K562 (cell line): ENCODE measurements around the gene ING1. TPM values are rescaled to one million over a fixed set of nuclear protein-coding genes. Genes with fewer than 3 reads are reported as not detected.

Experiments used
- ATAC-seq: fragments of 200-7000 bp; cut with Tn5 transposase; 3 replicates; pipeline ENCODE4 v1.9.1; 2020; ENCODE audit warnings: moderate library complexity
- BruUV-seq: library from RNA; stranded (reverse); fragments of 400-500 nt; replicated peaks from 2 replicates; lab custom pipeline; 2021; lab: Mats Ljungman, UMichigan
- CTCF ChIA-PET: fragments of 300-600 bp; formaldehyde crosslinking; extraction: SDS; loops from one replicate; lab custom pipeline; 2021; ENCODE audit warnings: low intra/inter-chr PET ratio; lab: Yijun Ruan, JAX
- POLR2A ChIA-PET: fragments of 300-600, 350-650 bp; sonication (Branson Sonifier 250); formaldehyde crosslinking; extraction: SDS; loops from one replicate; lab custom pipeline; 2021; ENCODE audit warnings: antibody characterized with exemption, inconsistent platforms; lab: Yijun Ruan, JAX
- DNase-seq, 4 experiments: peaks; one replicate each; pipeline versions ENCODE4 v3.0.0 to v3.0.0-alpha.2; 2011 to 2018; ENCODE audit warnings: low spot score in 3 of 4, mixed read lengths in 3 of 4; ENCODE audit errors: extremely low read depth in 1 of 4
- FAIRE-seq: peaks from 2 replicates; lab custom pipeline; 2011; peaks lifted over from hg19 to GRCh38; lab: Jason Lieb, UNC
- H2AFZ ChIP-seq: 2 replicates; pipeline ENCODE4 v1.6.0; 2011; ENCODE audit warnings: low read depth, low read length, control low read depth, inconsistent platforms
- H3K27ac ChIP-seq: fragments of 200-600 bp; 3 replicates; pipeline ENCODE4 v1.8.0; 2011; ENCODE audit warnings: low read depth, mild to moderate bottlenecking, control low read depth, inconsistent platforms, low read length, moderate library complexity, mixed read lengths; ENCODE audit errors: extremely low read depth
- H3K27me3 ChIP-seq, 2 experiments: fragments of 300-600 bp in 1 of 2; 2 replicates in 1 of 2; 3 replicates in 1 of 2; pipeline versions ENCODE4 v1.6.0 to v1.8.0; 2011; ENCODE audit warnings: inconsistent platforms in 2 of 2, low read length in 2 of 2, mild to moderate bottlenecking in 1 of 2, mixed read lengths in 1 of 2, moderate library complexity in 1 of 2; ENCODE audit not compliant: control insufficient read depth in 2 of 2, insufficient read depth in 2 of 2
- H3K36me3 ChIP-seq: fragments of 300-600 bp; 3 replicates; pipeline ENCODE4 v1.8.0; 2011; ENCODE audit warnings: mild to moderate bottlenecking, low read length, inconsistent platforms; ENCODE audit not compliant: control insufficient read depth, insufficient read depth
- H3K4me1 ChIP-seq, 2 experiments: fragments of 200-600 bp in 1 of 2; replicated peaks in 1 of 2; 2 replicates in 1 of 2; 3 replicates in 1 of 2; pipeline versions ENCODE4 v1.5.1 to v1.8.0; 2011; ENCODE audit warnings: inconsistent platforms in 2 of 2, low read length in 2 of 2, mild to moderate bottlenecking in 1 of 2, mixed read lengths in 1 of 2, moderate library complexity in 1 of 2; ENCODE audit not compliant: control insufficient read depth in 2 of 2, insufficient read depth in 2 of 2
- H3K4me2 ChIP-seq: 2 replicates; pipeline ENCODE4 v1.6.1; 2011; ENCODE audit warnings: low read length, control low read depth, inconsistent platforms, mixed read lengths; ENCODE audit not compliant: insufficient read depth
- H3K4me3 ChIP-seq: fragments of 200-600 bp; sonication (generic), shearing (Covaris generic); 2 replicates; pipeline ENCODE4 v1.5.1; 2016; ENCODE audit warnings: control low read depth, inconsistent platforms
- H3K79me2 ChIP-seq: fragments of 200-600 bp; 3 replicates; pipeline ENCODE4 v1.8.0; 2011; ENCODE audit warnings: low read length, inconsistent platforms; ENCODE audit not compliant: control insufficient read depth, insufficient read depth
- H3K9ac ChIP-seq, 2 experiments: 2 replicates each; pipeline versions ENCODE4 v1.6.0 to v1.6.1; 2011; ENCODE audit warnings: low read depth in 2 of 2, low read length in 2 of 2, control low read depth in 1 of 2, inconsistent platforms in 1 of 2, mild to moderate bottlenecking in 1 of 2, mixed read lengths in 1 of 2; ENCODE audit not compliant: insufficient read depth in 1 of 2
- H3K9me1 ChIP-seq: one replicate; pipeline ENCODE4 v1.6.0; 2011; ENCODE audit warnings: inconsistent platforms, mild to moderate bottlenecking, low read length, moderate library complexity; ENCODE audit not compliant: control insufficient read depth, insufficient read depth
- H3K9me3 ChIP-seq: replicated peaks from 2 replicates; pipeline ENCODE4 v1.5.1; 2011; ENCODE audit warnings: low read depth, low read length, inconsistent platforms; ENCODE audit not compliant: control insufficient read depth, insufficient read depth
- H4K20me1 ChIP-seq: replicated peaks from 2 replicates; pipeline ENCODE4 v1.6.1; 2011; ENCODE audit warnings: low read length, inconsistent platforms, mixed read lengths; ENCODE audit not compliant: control insufficient read depth, insufficient read depth
- BMI1 ChIP-seq: fragments of 150-350 bp; IDR thresholded peaks from 2 replicates; pipeline ENCODE4 v1.6.1; 2014; ENCODE audit warnings: low read length
- CREB3 ChIP-seq: fragments of 450-650 bp; conservative IDR thresholded peaks from 2 replicates; pipeline ENCODE4 v1.6.1; 2016; ENCODE audit warnings: missing genetic modification characterization, low read depth, mild to moderate bottlenecking, missing compliant biosample characterization, moderate library complexity
- ELK1 ChIP-seq: sonication (generic); formaldehyde crosslinking; IDR thresholded peaks from 2 replicates; pipeline ENCODE4 v1.8.1; 2022; ENCODE audit warnings: missing genetic modification reagents
- PHF8 ChIP-seq: fragments of 200-600 bp; sonication (generic); IDR thresholded peaks from 2 replicates; pipeline ENCODE4 v1.6.1; 2012; ENCODE audit warnings: mixed run types, mild to moderate bottlenecking, inconsistent platforms, low read length, moderate library complexity, borderline replicate concordance
- RAD51 ChIP-seq: fragments of 450-650 bp; IDR thresholded peaks from 2 replicates; pipeline ENCODE4 v1.7.1; 2016; ENCODE audit warnings: low read depth, mild to moderate bottlenecking, borderline replicate concordance
- ZFX ChIP-seq: sonication (generic); formaldehyde crosslinking; IDR thresholded peaks from 2 replicates; pipeline ENCODE4 v1.8.0; 2022; ENCODE audit warnings: mild to moderate bottlenecking, missing genetic modification reagents, moderate library complexity
- ZNF134 ChIP-seq: fragments of 250-450 bp; sonication (Bioruptor Pico); conservative IDR thresholded peaks from 2 replicates; pipeline ENCODE4 v1.4.0; 2020
- ZNF668 ChIP-seq: fragments of 250-450 bp; sonication (Bioruptor Pico); IDR thresholded peaks from 2 replicates; pipeline ENCODE4 v1.8.0; 2022; ENCODE audit warnings: mild to moderate bottlenecking, inconsistent platforms
- WGBS: fragments of 100-300 bp; shearing (Covaris generic); methylation state at CpG from one replicate; pipeline ENCODE4 v1.1.6; 2016; ENCODE audit warnings: low coverage, mixed read lengths; ENCODE audit not compliant: insufficient coverage; ENCODE audit errors: missing lambda C conversion rate; 5-methylcytosine and 5-hydroxymethylcytosine counted together
- in situ Hi-C: fragments of 300-500 bp; cut with MboI; formaldehyde crosslinking; loops from 4 replicates; pipeline ENCODE4 v1.15.0; 2018; ENCODE audit warnings: inconsistent platforms, mixed read lengths
- intact Hi-C: fragments of 100-400 bp; cut with micrococcal nuclease; formaldehyde crosslinking; loops from 2 replicates; pipeline ENCODE4 v1.14.2; 2022
- polyA plus RNA-seq, 8 experiments: library from polyadenylated mRNA; depleted of rRNA in 4 of 8; stranded (reverse) in 5 of 8; unstranded in 3 of 8; fragments of >200 nt; fragmentation: Nextera tagmentation in 2 of 8; fragmentation: Illumina TruSeq in 1 of 8; extraction: Ambion mirVana in 2 of 8; extraction: Trizol in 1 of 8; gene quantifications; 2 replicates each; pipeline versions ENCODE4 v1.2.1 to v1.2.3, GENCODE V29; 2011 to 2014; ENCODE audit warnings: inconsistent platforms in 1 of 8, missing spikeins in 1 of 8
- total RNA-seq, 7 experiments: library from RNA; depleted of rRNA in 6 of 7; stranded (reverse); fragments of >200 nt in 6 of 7; fragmentation: Illumina TruSeq in 2 of 7; extraction: Trizol in 2 of 7; gene quantifications; 2 replicates each; pipeline versions ENCODE4 v1.2.1 to v1.2.3, GENCODE V29; 2011 to 2021; ENCODE audit warnings: low replicate concordance in 1 of 7
- TF ChIP-seq, protein P1 (sequence below): sonication (generic); formaldehyde crosslinking; IDR thresholded peaks from 2 replicates; pipeline ENCODE4 v1.8.0; 2022; ENCODE audit warnings: mild to moderate bottlenecking, missing genetic modification reagents
- TF ChIP-seq, protein P2 (sequence below): fragments of 250-450 bp; sonication (Bioruptor Pico); IDR thresholded peaks from 2 replicates; pipeline ENCODE4 v1.4.0; 2020; ENCODE audit warnings: mild to moderate bottlenecking
- TF ChIP-seq, protein P3 (sequence below): fragments of 450-650 bp; IDR thresholded peaks from 2 replicates; pipeline ENCODE4 v1.6.1; 2018; ENCODE audit not compliant: partially characterized antibody

ING1 gene
- total and polyA plus RNA-seq, 9 of the 15 experiments (the other 6 are each of a cell fraction or from before 2014, with no cell fraction given) = 1.0 to 20.1 (median 8.2) TPM

DNA sequence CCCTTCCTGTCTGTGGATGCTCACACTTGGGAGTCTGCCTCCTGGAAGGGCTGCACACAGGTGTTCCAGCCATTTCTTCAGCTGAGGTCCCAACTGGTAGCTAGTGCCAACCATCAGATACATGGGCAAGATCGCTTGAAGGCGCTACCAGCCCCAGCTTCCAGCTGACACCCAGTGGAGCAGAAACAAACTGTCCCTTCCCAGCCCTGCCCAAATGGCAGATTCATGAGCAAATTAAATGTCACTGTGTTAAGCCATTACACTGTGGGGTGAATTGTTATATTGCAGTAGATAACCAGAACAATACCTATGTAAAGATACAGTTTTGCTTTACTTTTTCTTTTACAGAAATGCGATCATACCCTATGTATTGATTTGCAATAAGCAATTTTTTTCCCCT, 17.6 kb downstream of the ING1 start (continued):
- TF ChIP-seq ELK1 (CRISPR knock-in tag) (no peak), RAD51 (no peak)

- 40% methylated on average over 5 of the region's 5 CpGs for WGBS
- in situ Hi-C loops = no loop called here
- intact Hi-C loops = no loop called here
- no peak for TF ChIP-seq PHF8
- TF ChIP-seq, protein P1, sequence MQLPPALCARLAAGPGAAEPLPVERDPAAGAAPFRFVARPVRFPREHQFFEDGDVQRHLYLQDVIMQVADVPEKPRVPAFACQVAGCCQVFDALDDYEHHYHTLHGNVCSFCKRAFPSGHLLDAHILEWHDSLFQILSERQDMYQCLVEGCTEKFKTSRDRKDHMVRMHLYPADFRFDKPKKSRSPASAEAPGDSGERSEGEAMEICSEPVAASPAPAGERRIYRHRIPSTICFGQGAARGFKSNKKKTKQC = no peak
- TF ChIP-seq, protein P2, sequence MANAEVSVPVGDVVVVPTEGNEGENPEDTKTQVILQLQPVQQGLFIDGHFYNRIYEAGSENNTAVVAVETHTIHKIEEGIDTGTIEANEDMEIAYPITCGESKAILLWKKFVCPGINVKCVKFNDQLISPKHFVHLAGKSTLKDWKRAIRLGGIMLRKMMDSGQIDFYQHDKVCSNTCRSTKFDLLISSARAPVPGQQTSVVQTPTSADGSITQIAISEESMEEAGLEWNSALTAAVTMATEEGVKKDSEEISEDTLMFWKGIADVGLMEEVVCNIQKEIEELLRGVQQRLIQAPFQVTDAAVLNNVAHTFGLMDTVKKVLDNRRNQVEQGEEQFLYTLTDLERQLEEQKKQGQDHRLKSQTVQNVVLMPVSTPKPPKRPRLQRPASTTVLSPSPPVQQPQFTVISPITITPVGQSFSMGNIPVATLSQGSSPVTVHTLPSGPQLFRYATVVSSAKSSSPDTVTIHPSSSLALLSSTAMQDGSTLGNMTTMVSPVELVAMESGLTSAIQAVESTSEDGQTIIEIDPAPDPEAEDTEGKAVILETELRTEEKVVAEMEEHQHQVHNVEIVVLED (CRISPR knock-in tag) = no peak
- no peak for TF ChIP-seq CREB3 (tag)
- no peak for TF ChIP-seq ZFX
- no peak for TF ChIP-seq ZNF134 (CRISPR knock-in tag)
- TF ChIP-seq BMI1 = no peak
- no peak for TF ChIP-seq ELK1 (CRISPR knock-in tag)
- TF ChIP-seq, protein P3, sequence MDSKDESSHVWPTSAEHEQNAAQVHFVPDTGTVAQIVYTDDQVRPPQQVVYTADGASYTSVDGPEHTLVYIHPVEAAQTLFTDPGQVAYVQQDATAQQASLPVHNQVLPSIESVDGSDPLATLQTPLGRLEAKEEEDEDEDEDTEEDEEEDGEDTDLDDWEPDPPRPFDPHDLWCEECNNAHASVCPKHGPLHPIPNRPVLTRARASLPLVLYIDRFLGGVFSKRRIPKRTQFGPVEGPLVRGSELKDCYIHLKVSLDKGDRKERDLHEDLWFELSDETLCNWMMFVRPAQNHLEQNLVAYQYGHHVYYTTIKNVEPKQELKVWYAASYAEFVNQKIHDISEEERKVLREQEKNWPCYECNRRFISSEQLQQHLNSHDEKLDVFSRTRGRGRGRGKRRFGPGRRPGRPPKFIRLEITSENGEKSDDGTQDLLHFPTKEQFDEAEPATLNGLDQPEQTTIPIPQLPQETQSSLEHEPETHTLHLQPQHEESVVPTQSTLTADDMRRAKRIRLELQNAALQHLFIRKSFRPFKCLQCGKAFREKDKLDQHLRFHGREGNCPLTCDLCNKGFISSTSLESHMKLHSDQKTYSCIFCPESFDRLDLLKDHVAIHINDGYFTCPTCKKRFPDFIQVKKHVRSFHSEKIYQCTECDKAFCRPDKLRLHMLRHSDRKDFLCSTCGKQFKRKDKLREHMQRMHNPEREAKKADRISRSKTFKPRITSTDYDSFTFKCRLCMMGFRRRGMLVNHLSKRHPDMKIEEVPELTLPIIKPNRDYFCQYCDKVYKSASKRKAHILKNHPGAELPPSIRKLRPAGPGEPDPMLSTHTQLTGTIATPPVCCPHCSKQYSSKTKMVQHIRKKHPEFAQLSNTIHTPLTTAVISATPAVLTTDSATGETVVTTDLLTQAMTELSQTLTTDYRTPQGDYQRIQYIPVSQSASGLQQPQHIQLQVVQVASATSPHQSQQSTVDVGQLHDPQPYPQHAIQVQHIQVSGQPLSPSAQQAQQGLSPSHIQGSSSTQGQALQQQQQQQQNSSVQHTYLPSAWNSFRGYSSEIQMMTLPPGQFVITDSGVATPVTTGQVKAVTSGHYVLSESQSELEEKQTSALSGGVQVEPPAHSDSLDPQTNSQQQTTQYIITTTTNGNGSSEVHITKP = no peak
- no peak for TF ChIP-seq ZNF668 (CRISPR knock-in tag)
Measured at GRCh38 chr13:110734561-110734960, 21.1 kb downstream of the ING1 start.

More at GRCh38 chr13:110734561-110734960, 21.1 kb downstream of the ING1 start:
- ATAC-seq (no peak), FAIRE-seq (no peak), DNase-seq (no peak)
- Histone ChIP-seq H3K4me1 (no peaks in the 10 kb centered on the region; a peak in 1 of 5 replicates), H3K27me3 (no peaks in the 10 kb centered on the region), H2AFZ (no peak overlapping the region), H3K27ac (no peak overlapping the region), H3K9ac (no peak overlapping the region), H3K9me3 (no peaks in the 10 kb centered on the region), H3K9me1 (no peaks in the 10 kb centered on the region), H3K36me3 (no peaks in the 10 kb centered on the region), H3K4me3 (no peak overlapping the region), H3K79me2 (no peaks in the 10 kb centered on the region), H3K4me2 (no peak overlapping the region), H4K20me1 (no peaks in the 10 kb centered on the region)
- ChIA-PET POLR2A (interaction anchor here (1.0 kb wide), 1 partner anchor 19 kb away, joined by 3 read pairs; no protein-coding TSS in a partner anchor), CTCF (no interaction called here)
- BruUV-seq = no TSS peak
